HL-60 (cell line): ENCODE results near the gene CCR2.

Source experiments
- GABPA ChIP-seq: IDR thresholded peaks from 2 replicates; pipeline ENCODE4 v1.6.1; 2012; ENCODE audit warnings: low read depth
- POLR2AphosphoS5 ChIP-seq: IDR thresholded peaks from 2 replicates; pipeline ENCODE4 v1.6.1; 2012; ENCODE audit warnings: low read depth
- SPI1 ChIP-seq: IDR thresholded peaks from 2 replicates; pipeline ENCODE4 v1.6.1; 2012; ENCODE audit warnings: low read depth, mild to moderate bottlenecking, borderline replicate concordance
- TF ChIP-seq, protein P1 (sequence below): IDR thresholded peaks from one replicate; pipeline ENCODE4 v1.5.1; 2011; ENCODE audit warnings: low read length, control low read depth, inconsistent platforms; ENCODE audit not compliant: insufficient read depth

DNA sequence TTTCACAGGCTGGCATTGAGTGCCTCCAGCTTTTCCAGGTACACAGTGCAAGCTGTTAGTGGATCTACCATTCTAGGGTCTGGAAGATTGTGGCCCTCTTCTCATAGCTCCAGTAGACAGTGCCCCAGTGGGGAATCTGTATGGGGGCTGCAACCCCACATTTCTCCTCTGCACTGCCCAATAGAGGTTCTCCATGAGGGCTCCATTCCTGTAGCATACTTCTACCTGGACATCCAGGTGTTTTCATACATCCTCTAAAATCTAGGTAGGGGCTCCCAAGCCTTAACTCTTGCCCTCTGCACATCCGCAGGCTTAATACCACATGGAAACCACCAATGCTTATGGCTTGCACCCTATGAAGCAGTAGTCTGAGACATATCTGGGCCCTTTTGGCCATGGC is 15.1 kb upstream of the CCR2 start:
- TF ChIP-seq POLR2AphosphoS5 (no peak), GABPA (no peak), SPI1 (no peak)
- TF ChIP-seq, protein P1, sequence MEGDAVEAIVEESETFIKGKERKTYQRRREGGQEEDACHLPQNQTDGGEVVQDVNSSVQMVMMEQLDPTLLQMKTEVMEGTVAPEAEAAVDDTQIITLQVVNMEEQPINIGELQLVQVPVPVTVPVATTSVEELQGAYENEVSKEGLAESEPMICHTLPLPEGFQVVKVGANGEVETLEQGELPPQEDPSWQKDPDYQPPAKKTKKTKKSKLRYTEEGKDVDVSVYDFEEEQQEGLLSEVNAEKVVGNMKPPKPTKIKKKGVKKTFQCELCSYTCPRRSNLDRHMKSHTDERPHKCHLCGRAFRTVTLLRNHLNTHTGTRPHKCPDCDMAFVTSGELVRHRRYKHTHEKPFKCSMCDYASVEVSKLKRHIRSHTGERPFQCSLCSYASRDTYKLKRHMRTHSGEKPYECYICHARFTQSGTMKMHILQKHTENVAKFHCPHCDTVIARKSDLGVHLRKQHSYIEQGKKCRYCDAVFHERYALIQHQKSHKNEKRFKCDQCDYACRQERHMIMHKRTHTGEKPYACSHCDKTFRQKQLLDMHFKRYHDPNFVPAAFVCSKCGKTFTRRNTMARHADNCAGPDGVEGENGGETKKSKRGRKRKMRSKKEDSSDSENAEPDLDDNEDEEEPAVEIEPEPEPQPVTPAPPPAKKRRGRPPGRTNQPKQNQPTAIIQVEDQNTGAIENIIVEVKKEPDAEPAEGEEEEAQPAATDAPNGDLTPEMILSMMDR: no peak
